CD8-positive, alpha-beta memory T cell (primary cell): ENCODE data around the gene AMIGO2. TPM values are rescaled to one million over a fixed set of nuclear protein-coding genes. Genes with fewer than 3 reads are reported as not detected.
"Not testable (repeated sequence)": the region's sequence is repeated elsewhere in the genome, so short reads cannot be mapped to it uniquely, and the experiment has no call there.

Source experiments
- CTCF ChIA-PET: fragments of 350-600 bp; sonication (Branson Sonifier 250); formaldehyde crosslinking; loops from one replicate; lab custom pipeline; 2021; ENCODE audit warnings: antibody characterized with exemption; lab: Charles Lee
- POLR2A ChIA-PET: fragments of 350-600 bp; sonication (Branson Sonifier 250); formaldehyde crosslinking; loops from one replicate; lab custom pipeline; 2021; ENCODE audit warnings: antibody characterized with exemption; lab: Charles Lee
- DNase-seq, 5 donors: peaks; one replicate each; pipeline versions ENCODE4 v3.0.0 to v3.0.0-alpha.2; 2020 to 2022; ENCODE audit warnings: mixed read lengths in 1 of 5
- H3K27ac ChIP-seq: one replicate; pipeline ENCODE4 v1.7.0; 2013; ENCODE audit warnings: low read depth, mild to moderate bottlenecking, low read length, moderate library complexity
- H3K27me3 ChIP-seq: 2 replicates; pipeline ENCODE4 v1.7.0; 2013; ENCODE audit warnings: low read length, mild to moderate bottlenecking; ENCODE audit not compliant: insufficient read depth, poor library complexity, severe bottlenecking
- H3K36me3 ChIP-seq: 2 replicates; pipeline ENCODE4 v1.7.0; 2013; ENCODE audit warnings: mild to moderate bottlenecking, low read length, moderate library complexity; ENCODE audit not compliant: insufficient read depth
- H3K4me1 ChIP-seq: 2 replicates; pipeline ENCODE4 v1.7.0; 2013; ENCODE audit warnings: mild to moderate bottlenecking, low read length, moderate library complexity; ENCODE audit not compliant: insufficient read depth
- H3K4me3 ChIP-seq: 2 replicates; pipeline ENCODE4 v1.7.0; 2013; ENCODE audit warnings: mild to moderate bottlenecking, low read length
- H3K9me3 ChIP-seq: 2 replicates; pipeline ENCODE4 v1.7.0; 2013; ENCODE audit warnings: mild to moderate bottlenecking, low read length
- H3K27ac Mint-ChIP-seq, 8 donors: one replicate each; pipeline ENCODE4 v1.8.0; 2020 to 2021; ENCODE audit warnings: mixed read lengths in 8 of 8, mild to moderate bottlenecking in 6 of 8, inconsistent platforms in 3 of 8, moderate library complexity in 3 of 8
- H3K27me3 Mint-ChIP-seq, 2 donors: one replicate each; pipeline ENCODE4 v1.8.0; 2020 to 2021; ENCODE audit warnings: mixed read lengths in 2 of 2, mild to moderate bottlenecking in 1 of 2, moderate library complexity in 1 of 2
- H3K36me3 Mint-ChIP-seq, 3 donors: one replicate each; pipeline ENCODE4 v1.8.0; 2020 to 2021; ENCODE audit warnings: mixed read lengths in 3 of 3, inconsistent platforms in 1 of 3, mild to moderate bottlenecking in 1 of 3
- H3K4me1 Mint-ChIP-seq, 3 donors: one replicate each; pipeline ENCODE4 v1.8.0; 2020 to 2021; ENCODE audit warnings: mixed read lengths in 3 of 3, inconsistent platforms in 1 of 3, mild to moderate bottlenecking in 1 of 3
- H3K4me3 Mint-ChIP-seq, 7 donors: one replicate each; pipeline ENCODE4 v1.8.0; 2020 to 2021; ENCODE audit warnings: mixed read lengths in 7 of 7, mild to moderate bottlenecking in 6 of 7, moderate library complexity in 4 of 7, inconsistent platforms in 2 of 7
- H3K9me3 Mint-ChIP-seq, 5 donors: one replicate each; pipeline ENCODE4 v1.8.0; 2020 to 2022; ENCODE audit warnings: mixed read lengths in 5 of 5, mild to moderate bottlenecking in 3 of 5, moderate library complexity in 2 of 5, inconsistent platforms in 1 of 5
- polyA plus RNA-seq: library from polyadenylated mRNA; unstranded; fragments of 300-500 nt; fragmentation: Illumina TruSeq; gene quantifications from one replicate; pipeline ENCODE4 v1.2.3, GENCODE V29; 2021
- total RNA-seq, 2 experiments: library from RNA; stranded (reverse); gene quantifications; one replicate each; pipeline ENCODE4 v1.2.3, GENCODE V29; 2021

The AMIGO2 gene
- total RNA-seq (10 to 100 TPM; 16.2 to 16.6 TPM), polyA plus RNA-seq (23.7 TPM)

- Mint-ChIP-seq H3K9me3 (no peaks in the 10 kb centered on the region), H3K36me3 (peaks cover 0 to 24% (median 3%) of the 10 kb centered on the region in 3 donors), H3K27ac (peak within 1 kb of the TSS; percentile 87 to 99 (median 97)), H3K4me3 (peak within 1 kb of the TSS; percentile 91 to 97 (median 95)), H3K4me1 (peaks cover 74 to 79% (median 79%) of the 10 kb centered on the region in 3 donors), H3K27me3 (peaks cover 0 to 5% of the 10 kb centered on the region in 2 donors)
- H3K27ac ChIP-seq = peak within 1 kb of the TSS; percentile 83
- CTCF ChIA-PET = interaction anchor here (0.8 to 4.2 kb wide), 19 partner anchors 9 to 329 kb away, joined by 3 to 31 read pairs (median 5); no protein-coding TSS in a partner anchor
- POLR2A ChIA-PET = interaction anchor here (0.6 to 3.4 kb wide), 16 partner anchors 10 to 318 kb away, joined by 3 to 45 read pairs (median 6); no protein-coding TSS in a partner anchor
- H3K9me3 ChIP-seq = no peaks in the 10 kb centered on the region
- H3K27me3 ChIP-seq = no peaks in the 10 kb centered on the region
- no peaks in the 10 kb centered on the region for H3K36me3 ChIP-seq
- peak; percentile 44 to 77 (median 52) for DNase-seq
- peaks cover 58% of the 10 kb centered on the region for H3K4me1 ChIP-seq
- H3K4me3 ChIP-seq = peak within 1 kb of the TSS; percentile 89
Observed at GRCh38 chr12:47079468-47079980, at the start of gene AMIGO2, which contains the start of gene PCED1B. TSS of gene AMIGO2 (minus strand) at chr12:47079959. CDS start at chr12:47079002, 957 bp downstream. TSS of gene PCED1B (plus strand) at chr12:47079621. CDS start at chr12:47235064, 155,443 bp downstream.

GRCh38 chr12:47126246-47126645, 46.5 kb upstream of the AMIGO2 start:
- Histone ChIP-seq H3K36me3 (no peaks in the 10 kb centered on the region), H3K27me3 (no peaks in the 10 kb centered on the region), H3K27ac (no peak overlapping the region), H3K4me1 (no peaks in the 10 kb centered on the region), H3K9me3 (no peaks in the 10 kb centered on the region), H3K4me3 (no peak overlapping the region)
- Mint-ChIP-seq H3K27me3 (no peaks in the 10 kb centered on the region), H3K27ac (no peak overlapping the region), H3K4me1 (peaks cover 9 to 23% (median 18%) of the 10 kb centered on the region in 3 donors), H3K36me3 (peaks cover 9 to 30% (median 12%) of the 10 kb centered on the region in 3 donors), H3K4me3 (no peak overlapping the region), H3K9me3 (no peaks in the 10 kb centered on the region)
- DNase-seq = no peak
- POLR2A ChIA-PET = no interaction called here
- CTCF ChIA-PET = interaction anchor here (1.0 to 1.1 kb wide), 2 partner anchors 55 to 152 kb away, joined by 3 to 5 read pairs; no protein-coding TSS in a partner anchor

GRCh38 chr12:47124451-47124850, 44.7 kb upstream of the AMIGO2 start:
- H3K4me1 Mint-ChIP-seq = peaks cover 9 to 29% (median 23%) of the 10 kb centered on the region in 3 donors
- ChIA-PET POLR2A (no interaction called here), CTCF (no interaction called here)
- H3K9me3 Mint-ChIP-seq = no peaks in the 10 kb centered on the region
- no peaks in the 10 kb centered on the region for H3K36me3 ChIP-seq
- no peaks in the 10 kb centered on the region for H3K27me3 ChIP-seq
- no peaks in the 10 kb centered on the region for H3K27me3 Mint-ChIP-seq
- H3K9me3 ChIP-seq = no peaks in the 10 kb centered on the region
- peaks cover 9 to 32% (median 12%) of the 10 kb centered on the region in 3 donors for H3K36me3 Mint-ChIP-seq
- no peaks in the 10 kb centered on the region for H3K4me1 ChIP-seq
- no peak for DNase-seq
- no peak overlapping the region for H3K27ac Mint-ChIP-seq
- H3K4me3 Mint-ChIP-seq = no peak overlapping the region
- H3K27ac ChIP-seq = no peak overlapping the region
- H3K4me3 ChIP-seq = no peak overlapping the region

GRCh38 chr12:47123730-47124129, 44.0 kb upstream of the AMIGO2 start:
- Histone ChIP-seq H3K4me1 (no peaks in the 10 kb centered on the region), H3K27ac (no peak overlapping the region), H3K27me3 (no peaks in the 10 kb centered on the region), H3K4me3 (no peak overlapping the region), H3K36me3 (no peaks in the 10 kb centered on the region), H3K9me3 (no peaks in the 10 kb centered on the region)
- ChIA-PET POLR2A (interaction anchor here (0.6 kb wide), 1 partner anchor 29 kb away, joined by 7 read pairs; no protein-coding TSS in a partner anchor), CTCF (no interaction called here)
- no peak for DNase-seq
- Mint-ChIP-seq H3K36me3 (peaks cover 11 to 37% (median 12%) of the 10 kb centered on the region in 3 donors), H3K4me1 (peaks cover 9 to 26% (median 23%) of the 10 kb centered on the region in 3 donors), H3K27me3 (no peaks in the 10 kb centered on the region), H3K27ac (peak overlapping the region in 2 of 8 donors; percentile 30 to 68), H3K9me3 (no peaks in the 10 kb centered on the region), H3K4me3 (no peak overlapping the region)

GRCh38 chr12:47122602-47123001, 42.8 kb upstream of the AMIGO2 start:
- H3K27me3 Mint-ChIP-seq = no peaks in the 10 kb centered on the region
- peaks cover 8 to 42% (median 10%) of the 10 kb centered on the region in 3 donors for H3K36me3 Mint-ChIP-seq
- POLR2A ChIA-PET = no interaction called here
- Histone ChIP-seq H3K36me3 (no peaks in the 10 kb centered on the region), H3K27ac (no peak overlapping the region), H3K4me1 (no peaks in the 10 kb centered on the region), H3K27me3 (no peaks in the 10 kb centered on the region), H3K4me3 (no peak overlapping the region), H3K9me3 (no peaks in the 10 kb centered on the region)
- H3K4me3 Mint-ChIP-seq = no peak overlapping the region
- CTCF ChIA-PET = no interaction called here
- no peaks in the 10 kb centered on the region for H3K9me3 Mint-ChIP-seq
- H3K4me1 Mint-ChIP-seq = peaks cover 9 to 26% (median 23%) of the 10 kb centered on the region in 3 donors
- DNase-seq = no peak
- no peak overlapping the region for H3K27ac Mint-ChIP-seq

- Mint-ChIP-seq H3K27ac (no peak overlapping the region), H3K4me1 (peaks cover 9 to 26% (median 23%) of the 10 kb centered on the region in 3 donors), H3K27me3 (no peaks in the 10 kb centered on the region), H3K9me3 (peaks cover 0 to 4% (median 0%) of the 10 kb centered on the region in 5 donors), H3K4me3 (no peak overlapping the region), H3K36me3 (peaks cover 10 to 43% (median 13%) of the 10 kb centered on the region in 3 donors)
- H3K27ac ChIP-seq = no peak overlapping the region
- no peaks in the 10 kb centered on the region for H3K36me3 ChIP-seq
- no peaks in the 10 kb centered on the region for H3K9me3 ChIP-seq
- no peaks in the 10 kb centered on the region for H3K27me3 ChIP-seq
- DNase-seq = no peak
- POLR2A ChIA-PET = interaction anchor here (0.7 kb wide), 1 partner anchor 36 kb away, joined by 3 read pairs; no protein-coding TSS in a partner anchor
- CTCF ChIA-PET = no interaction called here
- no peaks in the 10 kb centered on the region for H3K4me1 ChIP-seq
- H3K4me3 ChIP-seq = no peak overlapping the region
Observed at GRCh38 chr12:47121146-47121545, 41.4 kb upstream of the AMIGO2 start.

GRCh38 chr12:47120736-47121135, 41.0 kb upstream of the AMIGO2 start:
- Mint-ChIP-seq H3K36me3 (peaks cover 13 to 44% (median 15%) of the 10 kb centered on the region in 3 donors), H3K4me1 (peaks cover 9 to 26% (median 23%) of the 10 kb centered on the region in 3 donors), H3K9me3 (peaks cover 0 to 4% (median 0%) of the 10 kb centered on the region in 5 donors), H3K27me3 (no peaks in the 10 kb centered on the region), H3K4me3 (no peak overlapping the region), H3K27ac (peak overlapping the region in 1 of 8 donors; percentile 42)
- ChIA-PET CTCF (no interaction called here), POLR2A (no interaction called here)
- Histone ChIP-seq H3K27me3 (no peaks in the 10 kb centered on the region), H3K9me3 (no peaks in the 10 kb centered on the region), H3K4me1 (no peaks in the 10 kb centered on the region), H3K4me3 (no peak overlapping the region), H3K27ac (no peak overlapping the region), H3K36me3 (no peaks in the 10 kb centered on the region)
- no peak for DNase-seq

- DNase-seq, H3K27me3 Mint-ChIP-seq, POLR2A ChIA-PET, H3K9me3 Mint-ChIP-seq, H3K4me3 Mint-ChIP-seq, H3K9me3 ChIP-seq, H3K27ac ChIP-seq, H3K27ac Mint-ChIP-seq, CTCF ChIA-PET, H3K36me3 ChIP-seq, H3K4me1 ChIP-seq, H3K4me3 ChIP-seq, H3K27me3 ChIP-seq: not testable (repeated sequence)
- peaks cover 10 to 57% (median 18%) of the 10 kb centered on the region in 3 donors for H3K36me3 Mint-ChIP-seq
- peaks cover 9 to 17% (median 16%) of the 10 kb centered on the region in 3 donors for H3K4me1 Mint-ChIP-seq
Observed at GRCh38 chr12:47117305-47117704, 37.5 kb upstream of the AMIGO2 start.
